PC-3 (cell line): ENCODE measurements around the gene WDR46. TPM values are rescaled to one million over a fixed set of nuclear protein-coding genes. Genes with fewer than 3 reads are reported as not detected.

Source experiments
- ATAC-seq: fragments of 200-7000 bp; cut with Tn5 transposase; 2 replicates; pipeline ENCODE4 v1.9.1; 2020; ENCODE audit warnings: mild to moderate bottlenecking, moderate library complexity
- BruUV-seq: library from RNA; stranded (reverse); fragments of 400-500 nt; replicated peaks from 2 replicates; lab custom pipeline; 2021; lab: Mats Ljungman, UMichigan
- CTCF ChIA-PET: fragments of 300-600 bp; sonication (Branson Sonifier 250); formaldehyde crosslinking; loops from one replicate; lab custom pipeline; 2022; ENCODE audit warnings: antibody characterized with exemption; lab: Charles Lee
- POLR2A ChIA-PET: fragments of 300-600 bp; sonication (Branson Sonifier 250); formaldehyde crosslinking; loops from one replicate; lab custom pipeline; 2022; ENCODE audit warnings: antibody characterized with exemption; ENCODE audit not compliant: unreplicated experiment; lab: Charles Lee
- DNase-seq: peaks from one replicate; pipeline ENCODE4 v3.0.0-alpha.2; 2015
- H2AFZ ChIP-seq: fragments of 300-600 bp; sonication (generic); 2 replicates; pipeline ENCODE4 v1.6.0; 2016; ENCODE audit warnings: antibody characterized with exemption, low read length
- H3F3A ChIP-seq: fragments of 300-600 bp; sonication (generic); one replicate; pipeline ENCODE4 v1.6.0; 2017; ENCODE audit warnings: antibody characterized with exemption, low read length, control low read depth, mild to moderate bottlenecking; ENCODE audit not compliant: unreplicated experiment
- H3K27ac ChIP-seq: fragments of 300-600 bp; sonication (generic); 2 replicates; pipeline ENCODE4 v1.5.1; 2016; ENCODE audit warnings: mild to moderate bottlenecking, low read length
- H3K27me3 ChIP-seq: fragments of 300-600 bp; sonication (generic); 2 replicates; pipeline ENCODE4 v1.6.1; 2016; ENCODE audit warnings: low read length, mixed read lengths
- H3K36me3 ChIP-seq: fragments of 300-600 bp; sonication (generic); 2 replicates; pipeline ENCODE4 v1.6.1; 2016; ENCODE audit warnings: low read depth, mixed run types, low read length, mixed read lengths
- H3K4me1 ChIP-seq: fragments of 300-600 bp; sonication (generic); 2 replicates; pipeline ENCODE4 v1.5.1; 2016; ENCODE audit warnings: low read length; ENCODE audit not compliant: insufficient read depth
- H3K4me2 ChIP-seq: fragments of 300-600 bp; sonication (generic); 2 replicates; pipeline ENCODE4 v1.6.0; 2016; ENCODE audit warnings: low read length
- H3K4me3 ChIP-seq: fragments of 300-600 bp; sonication (generic); 2 replicates; pipeline ENCODE4 v1.5.1; 2016; ENCODE audit warnings: mild to moderate bottlenecking, low read length, mixed read lengths
- H3K79me2 ChIP-seq: fragments of 300-600 bp; sonication (generic); 2 replicates; pipeline ENCODE4 v1.6.1; 2017; ENCODE audit warnings: low read length, mixed read lengths
- H3K9ac ChIP-seq: fragments of 300-600 bp; sonication (generic); 2 replicates; pipeline ENCODE4 v1.6.0; 2016; ENCODE audit warnings: mild to moderate bottlenecking, low read length
- H3K9me2 ChIP-seq: fragments of 300-600 bp; sonication (generic); replicated peaks from 2 replicates; pipeline ENCODE4 v1.6.1; 2016; ENCODE audit warnings: mixed run types, low read length, mixed read lengths
- H3K9me3 ChIP-seq: fragments of 300-600 bp; sonication (generic); 2 replicates; pipeline ENCODE4 v1.6.1; 2016; ENCODE audit warnings: low read length, mixed read lengths
- H4K20me1 ChIP-seq: fragments of 300-600 bp; sonication (generic); 2 replicates; pipeline ENCODE4 v1.6.1; 2016; ENCODE audit warnings: low read length, mixed read lengths
- CTCF ChIP-seq: fragments of 300-600 bp; sonication (generic); conservative IDR thresholded peaks from 2 replicates; pipeline ENCODE4 v1.5.1; 2017; ENCODE audit warnings: antibody characterized with exemption, low read depth, mild to moderate bottlenecking, low read length
- EZH2 ChIP-seq: fragments of 300-600 bp; sonication (generic); IDR thresholded peaks from one replicate; pipeline ENCODE4 v1.6.1; 2017; ENCODE audit warnings: antibody characterized with exemption, mild to moderate bottlenecking, low read length; ENCODE audit not compliant: unreplicated experiment
- EZH2phosphoT487 ChIP-seq: fragments of 300-600 bp; sonication (generic); IDR thresholded peaks from 2 replicates; pipeline ENCODE4 v1.6.1; 2018; ENCODE audit warnings: mild to moderate bottlenecking, antibody characterized with exemption, low read length, borderline replicate concordance
- intact Hi-C: fragments of 100-400 bp; cut with micrococcal nuclease; formaldehyde crosslinking; loops from 2 replicates; pipeline ENCODE4 v1.9.0; 2023
- total RNA-seq: library from RNA; depleted of rRNA; stranded (reverse); fragments of >200 nt; gene quantifications from 2 replicates; pipeline ENCODE4 v1.2.3, GENCODE V29; 2014

The WDR46 gene
- total RNA-seq, 1 experiment from 2014 or later = 104 TPM

- Histone ChIP-seq H3K9ac (no peak overlapping the region), H3K27ac (no peak overlapping the region), H3K9me2 (no peaks in the 10 kb centered on the region), H3K9me3 (no peaks in the 10 kb centered on the region), H3K27me3 (no peaks in the 10 kb centered on the region), H3K36me3 (no peaks in the 10 kb centered on the region), H3K79me2 (no peaks in the 10 kb centered on the region), H2AFZ (no peak overlapping the region), H3F3A (no peaks in the 10 kb centered on the region), H3K4me2 (no peak overlapping the region), H3K4me1 (peaks cover 2% of the 10 kb centered on the region), H3K4me3 (no peak overlapping the region), H4K20me1 (no peaks in the 10 kb centered on the region)
- TF ChIP-seq EZH2phosphoT487 = no peak
- no peak for TF ChIP-seq EZH2
- no peak for TF ChIP-seq CTCF
- intact Hi-C loops = no loop called here
- ChIA-PET CTCF (no interaction called here), POLR2A (no interaction called here)
- ATAC-seq (peak; percentile 29; the same call in 1 of the 2 replicates), DNase-seq (peak; percentile 24)
- no TSS peak for BruUV-seq
Measured at GRCh38 chr6:33329058-33329457, 40.0 kb upstream of the WDR46 start.

GRCh38 chr6:33324125-33324524, 35.1 kb upstream of the WDR46 start:
- intact Hi-C loops = no loop called here
- no TSS peak for BruUV-seq
- no peaks in the 10 kb centered on the region for H3K27me3 ChIP-seq
- peak overlapping the region; percentile 95 for H3K4me3 ChIP-seq
- H3K9me3 ChIP-seq = no peaks in the 10 kb centered on the region
- ChIA-PET POLR2A (no interaction called here), CTCF (no interaction called here)
- H3K9me2 ChIP-seq = no peaks in the 10 kb centered on the region
- TF ChIP-seq EZH2 = no peak
- TF ChIP-seq EZH2phosphoT487 = no peak
- no peak for TF ChIP-seq CTCF
- H2AFZ ChIP-seq = peak overlapping the region; percentile 81
- peaks cover 37% of the 10 kb centered on the region for H3K79me2 ChIP-seq
- H3K27ac ChIP-seq = no peak overlapping the region
- H4K20me1 ChIP-seq = no peaks in the 10 kb centered on the region
- no peak for DNase-seq
- H3K36me3 ChIP-seq = peaks cover 6% of the 10 kb centered on the region; the same call in 1 of the 2 replicates
- ATAC-seq = no peak
- peak overlapping the region; percentile 96 for H3K4me2 ChIP-seq
- no peak overlapping the region for H3K9ac ChIP-seq
- H3F3A ChIP-seq = no peaks in the 10 kb centered on the region
- peaks cover 40% of the 10 kb centered on the region for H3K4me1 ChIP-seq

GRCh38 chr6:33323623-33323948, 34.5 kb upstream of the WDR46 start:
- ATAC-seq (no peak), DNase-seq (no peak)
- ChIA-PET POLR2A (interaction anchor here (0.6 kb wide), 1 partner anchor 22 kb away, joined by 28 read pairs; no protein-coding TSS in a partner anchor), CTCF (interaction anchor here (0.7 kb wide), 1 partner anchor 22 kb away, joined by 4 read pairs; no protein-coding TSS in a partner anchor)
- Histone ChIP-seq H3K9me3 (no peaks in the 10 kb centered on the region), H3K4me1 (peaks cover 45% of the 10 kb centered on the region), H3F3A (no peaks in the 10 kb centered on the region), H3K4me3 (peak overlapping the region; percentile 95), H2AFZ (peak overlapping the region; percentile 81), H4K20me1 (no peaks in the 10 kb centered on the region), H3K9me2 (no peaks in the 10 kb centered on the region), H3K79me2 (peaks cover 38% of the 10 kb centered on the region), H3K4me2 (peak overlapping the region; percentile 96), H3K36me3 (peaks cover 12% of the 10 kb centered on the region; the same call in 1 of the 2 replicates), H3K27me3 (no peaks in the 10 kb centered on the region), H3K9ac (peak overlapping the region; percentile 94), H3K27ac (peak overlapping the region; percentile 48; the same call in 1 of the 2 replicates)
- TF ChIP-seq EZH2 (no peak), CTCF (no peak), EZH2phosphoT487 (no peak)
- BruUV-seq = no TSS peak
- intact Hi-C loops = no loop called here
